Measurements from ENCODE around the gene NCF1. TPM values are rescaled to one million over a fixed set of nuclear protein-coding genes. Genes with fewer than 3 reads are reported as not detected.

The NCF1 gene
- total RNA-seq: not detected in 2 replicates

GRCh38 chr7:74773760-74774750, at the start of gene NCF1:
NCF1 (plus strand) TSS chr7:74774011; CDS start chr7:74774032, 21 bp downstream.

Other genes with a start within 250 kb of the NCF1 start
- 120 and 127 TPM in 2 replicates for gene GTF2I, start 116.3 kb upstream of the NCF1 start, total RNA-seq
- 6.3 and 6.5 TPM in 2 replicates for gene GTF2IRD2, start 77.6 kb downstream of the NCF1 start, total RNA-seq
- 13.5 and 27.6 TPM in 2 replicates for gene CASTOR2, start 190.7 kb downstream of the NCF1 start, total RNA-seq

Measured in smooth muscle cell of trachea (primary cell).